T-cell (primary cell): ENCODE measurements around the gene BEAN1. TPM values are rescaled to one million over a fixed set of nuclear protein-coding genes. Genes with fewer than 3 reads are reported as not detected.

Experiments
- ATAC-seq, 4 experiments: fragments of 200-7000 bp in 3 of 4; fragments of 150-1000 bp in 1 of 4; cut with Tn5 transposase; replicated peaks in 1 of 4; 1 replicate in 3 of 4; 2 replicates in 1 of 4; pipeline ENCODE4 v1.10.0; 2021; ENCODE audit warnings: moderate library complexity in 3 of 4, mild to moderate bottlenecking in 2 of 4, moderate number of reproducible peaks in 1 of 4
- CTCF ChIA-PET, 2 donors: fragments of 300-600 bp; sonication (Branson Sonifier 250); formaldehyde crosslinking; loops; one replicate each; lab custom pipeline; 2022; ENCODE audit warnings: antibody characterized with exemption in 2 of 2; lab: Charles Lee
- POLR2A ChIA-PET, 2 donors: fragments of 300-600 bp; sonication (Branson Sonifier 250); formaldehyde crosslinking; loops; one replicate each; lab custom pipeline; 2022; ENCODE audit warnings: antibody characterized with exemption in 2 of 2; lab: Charles Lee
- DNase-seq, 35 experiments: peaks; one replicate each; pipeline versions ENCODE4 v3.0.0 to v3.0.0-alpha.2; 2013 to 2023
- H3K27ac ChIP-seq: one replicate; pipeline ENCODE4 v1.5.1; 2013; ENCODE audit warnings: low read length
- H3K27me3 ChIP-seq, 2 experiments: replicated peaks in 1 of 2; 1 replicate in 1 of 2; 2 replicates in 1 of 2; pipeline versions ENCODE4 v1.6.1 to v1.7.0; 2013; ENCODE audit warnings: low read length in 1 of 2, mixed read lengths in 1 of 2; ENCODE audit not compliant: control insufficient read depth in 2 of 2, insufficient read depth in 2 of 2; ENCODE audit errors: extremely low read depth in 1 of 2
- H3K36me3 ChIP-seq, 2 donors: 1 replicate in 1 of 2; 2 replicates in 1 of 2; pipeline versions ENCODE4 v1.6.1 to v1.7.0; 2013; ENCODE audit warnings: low read length in 1 of 2; ENCODE audit not compliant: control insufficient read depth in 2 of 2, insufficient read depth in 1 of 2; ENCODE audit errors: extremely low read depth in 1 of 2
- H3K4me1 ChIP-seq, 2 experiments: 1 replicate in 1 of 2; 2 replicates in 1 of 2; pipeline versions ENCODE4 v1.6.1 to v1.7.0; 2013; ENCODE audit warnings: low read length in 2 of 2, mixed read lengths in 1 of 2; ENCODE audit not compliant: insufficient read depth in 2 of 2, control insufficient read depth in 1 of 2; ENCODE audit errors: extremely low read depth in 1 of 2
- H3K4me3 ChIP-seq, 2 donors: 1 replicate in 1 of 2; 2 replicates in 1 of 2; pipeline versions ENCODE4 v1.5.1 to v1.7.0; 2013; ENCODE audit warnings: mild to moderate bottlenecking in 2 of 2, low read length in 1 of 2, moderate library complexity in 1 of 2; ENCODE audit not compliant: control insufficient read depth in 1 of 2; ENCODE audit errors: extremely low read depth in 1 of 2
- H3K9me3 ChIP-seq: 2 replicates; pipeline ENCODE4 v1.7.0; 2013
- H3K27ac Mint-ChIP-seq, 2 donors: one replicate each; pipeline ENCODE4 v1.8.0; 2020 to 2021; ENCODE audit warnings: mild to moderate bottlenecking in 2 of 2, mixed read lengths in 2 of 2
- H3K27me3 Mint-ChIP-seq, 2 donors: one replicate each; pipeline ENCODE4 v1.8.0; 2021 to 2022; ENCODE audit warnings: mixed read lengths in 2 of 2
- H3K36me3 Mint-ChIP-seq: one replicate; pipeline ENCODE4 v1.8.0; 2021; ENCODE audit warnings: mixed read lengths
- H3K4me1 Mint-ChIP-seq, 3 donors: one replicate each; pipeline ENCODE4 v1.8.0; 2020 to 2022; ENCODE audit warnings: mixed read lengths in 3 of 3, mild to moderate bottlenecking in 1 of 3
- H3K4me3 Mint-ChIP-seq, 3 donors: one replicate each; pipeline ENCODE4 v1.8.0; 2020 to 2022; ENCODE audit warnings: mild to moderate bottlenecking in 3 of 3, mixed read lengths in 3 of 3, moderate library complexity in 3 of 3
- H3K9me3 Mint-ChIP-seq, 3 donors: one replicate each; pipeline ENCODE4 v1.8.0; 2020 to 2022; ENCODE audit warnings: mixed read lengths in 3 of 3
- WGBS: methylation state at CpG from one replicate; pipeline ENCODE4 v1.1.5; 2013; ENCODE audit warnings: missing lambda C conversion rate; ENCODE audit not compliant: insufficient coverage; 5-methylcytosine and 5-hydroxymethylcytosine counted together
- total RNA-seq, 35 experiments: library from RNA in 6 of 35; stranded (reverse) in 6 of 35; fragments of 120-200 nt in 1 of 35; gene quantifications; one replicate each; pipeline versions ENCODE4 v1.2.1 to v1.2.4 and lab custom pipeline; 2013 to 2026

The BEAN1 gene
- total RNA-seq, 5 donors from 2014 or later (not counting 1 experiment from before 2014, with no cell fraction given), result not detected

GRCh38 chr16:66426112-66427035 is 721 bp upstream of the BEAN1 start:
- H3K4me3 ChIP-seq, result peak overlapping the region in 1 of 2 donors; percentile 55
- peaks cover 0 to 13% (median 7%) of the 10 kb centered on the region in 3 donors for H3K4me1 Mint-ChIP-seq
- no peaks in the 10 kb centered on the region for H3K9me3 ChIP-seq
- H3K36me3 ChIP-seq, result peaks cover 0 to 2% of the 10 kb centered on the region in 2 donors
- no peak overlapping the region for H3K27ac ChIP-seq
- H3K27me3 ChIP-seq, result peaks cover 17 to 61% of the 10 kb centered on the region in 2 experiments
- POLR2A ChIA-PET, result no interaction called here
- peaks cover 57 to 66% of the 10 kb centered on the region in 2 donors for H3K27me3 Mint-ChIP-seq
- no peaks in the 10 kb centered on the region for H3K9me3 Mint-ChIP-seq
- H3K36me3 Mint-ChIP-seq, result no peaks in the 10 kb centered on the region
- ATAC-seq (peak in 2 of 4 experiments; percentile 16 to 42), DNase-seq (peak in 1 of 35 experiments; percentile 2)
- CTCF ChIA-PET, result no interaction called here
- 13% methylated on average over 53 of the region's 56 CpGs for WGBS
- H3K4me3 Mint-ChIP-seq, result peak overlapping the region; percentile 21 to 51 (median 47)
- H3K27ac Mint-ChIP-seq, result peak overlapping the region in 1 of 2 donors; percentile 63
- H3K4me1 ChIP-seq, result peaks cover 4 to 18% of the 10 kb centered on the region in 2 experiments

- ATAC-seq (peak in 2 of 4 experiments; percentile 35 to 37), DNase-seq (no peak)
- ChIA-PET CTCF (no interaction called here), POLR2A (no interaction called here)
- H3K27ac Mint-ChIP-seq, result no peak overlapping the region
- Histone ChIP-seq H3K4me1 (peaks cover 4 to 18% of the 10 kb centered on the region in 2 experiments), H3K27ac (no peak overlapping the region), H3K4me3 (peak overlapping the region; percentile 11 to 63), H3K36me3 (peaks cover 0 to 2% of the 10 kb centered on the region in 2 donors), H3K27me3 (peaks cover 17 to 62% of the 10 kb centered on the region in 2 experiments), H3K9me3 (no peaks in the 10 kb centered on the region)
- no peaks in the 10 kb centered on the region for H3K36me3 Mint-ChIP-seq
- WGBS, result 6% methylated on average over 23 of the region's 40 CpGs
- H3K27me3 Mint-ChIP-seq, result peaks cover 62 to 74% of the 10 kb centered on the region in 2 donors
- peaks cover 0 to 13% (median 7%) of the 10 kb centered on the region in 3 donors for H3K4me1 Mint-ChIP-seq
- peak overlapping the region; percentile 41 to 57 (median 52) for H3K4me3 Mint-ChIP-seq
- H3K9me3 Mint-ChIP-seq, result no peaks in the 10 kb centered on the region
Measured at GRCh38 chr16:66427871-66428681, 981 bp downstream of the BEAN1 start.

GRCh38 chr16:66428682-66429251 is 1.7 kb downstream of the BEAN1 start:
- peaks cover 17 to 66% of the 10 kb centered on the region in 2 experiments for H3K27me3 ChIP-seq
- Mint-ChIP-seq H3K27ac (no peak overlapping the region), H3K4me3 (peak overlapping the region in 2 of 3 donors; percentile 43 to 52), H3K27me3 (peaks cover 63 to 78% of the 10 kb centered on the region in 2 donors), H3K4me1 (peaks cover 0 to 13% (median 7%) of the 10 kb centered on the region in 3 donors), H3K9me3 (no peaks in the 10 kb centered on the region), H3K36me3 (no peaks in the 10 kb centered on the region)
- no peaks in the 10 kb centered on the region for H3K36me3 ChIP-seq
- no peak overlapping the region for H3K4me3 ChIP-seq
- POLR2A ChIA-PET, result no interaction called here
- no peak for ATAC-seq
- DNase-seq, result no peak
- peaks cover 4 to 18% of the 10 kb centered on the region in 2 experiments for H3K4me1 ChIP-seq
- no peak overlapping the region for H3K27ac ChIP-seq
- WGBS, result 38% methylated on average over 6 of the region's 11 CpGs
- CTCF ChIA-PET, result no interaction called here
- no peaks in the 10 kb centered on the region for H3K9me3 ChIP-seq

GRCh38 chr16:66429290-66429962 is 2.3 kb downstream of the BEAN1 start:
- Mint-ChIP-seq H3K36me3 (no peaks in the 10 kb centered on the region), H3K4me3 (no peak overlapping the region), H3K9me3 (no peaks in the 10 kb centered on the region), H3K27me3 (peaks cover 63 to 78% of the 10 kb centered on the region in 2 donors), H3K4me1 (peaks cover 0 to 13% (median 7%) of the 10 kb centered on the region in 3 donors), H3K27ac (no peak overlapping the region)
- WGBS, result 63% methylated on average over 9 of the region's 9 CpGs
- H3K9me3 ChIP-seq, result no peaks in the 10 kb centered on the region
- H3K36me3 ChIP-seq, result no peaks in the 10 kb centered on the region
- H3K4me3 ChIP-seq, result no peak overlapping the region
- CTCF ChIA-PET, result no interaction called here
- peaks cover 4 to 18% of the 10 kb centered on the region in 2 experiments for H3K4me1 ChIP-seq
- peaks cover 17 to 67% of the 10 kb centered on the region in 2 experiments for H3K27me3 ChIP-seq
- POLR2A ChIA-PET, result no interaction called here
- DNase-seq, result no peak
- H3K27ac ChIP-seq, result no peak overlapping the region
- ATAC-seq, result no peak

- Histone ChIP-seq H3K4me1 (peaks cover 4 to 18% of the 10 kb centered on the region in 2 experiments), H3K4me3 (no peak overlapping the region), H3K36me3 (no peaks in the 10 kb centered on the region), H3K27me3 (peaks cover 12 to 69% of the 10 kb centered on the region in 2 experiments), H3K9me3 (no peaks in the 10 kb centered on the region), H3K27ac (no peak overlapping the region)
- Mint-ChIP-seq H3K4me1 (peaks cover 0 to 13% (median 7%) of the 10 kb centered on the region in 3 donors), H3K27me3 (peaks cover 55 to 73% of the 10 kb centered on the region in 2 donors), H3K36me3 (no peaks in the 10 kb centered on the region), H3K27ac (no peak overlapping the region), H3K4me3 (no peak overlapping the region), H3K9me3 (no peaks in the 10 kb centered on the region)
- no peak for ATAC-seq
- DNase-seq, result no peak
- CTCF ChIA-PET, result no interaction called here
- no CpG with 5 or more reads among the region's 3 CpGs for WGBS
- POLR2A ChIA-PET, result no interaction called here
Measured at GRCh38 chr16:66430214-66430613, 3.1 kb downstream of the BEAN1 start.
